MM.1S (cell line): ENCODE measurements around the gene BOLL.

ENCODE experiments used
- DNase-seq: peaks from one replicate; pipeline ENCODE4 v3.0.0-alpha.2; 2015
- H2AFZ ChIP-seq: fragments of 300-600 bp; sonication (generic); 2 replicates; pipeline ENCODE4 v1.6.0; 2016; ENCODE audit warnings: antibody characterized with exemption, low read length
- H3F3A ChIP-seq: fragments of 300-600 bp; sonication (generic); 2 replicates; pipeline ENCODE4 v1.6.1; 2016; ENCODE audit warnings: mild to moderate bottlenecking, antibody characterized with exemption, low read length, moderate library complexity, mixed read lengths; ENCODE audit not compliant: insufficient read depth
- H3K27ac ChIP-seq: fragments of 300-600 bp; sonication (generic); 2 replicates; pipeline ENCODE4 v1.5.1; 2016; ENCODE audit warnings: mild to moderate bottlenecking, low read length
- H3K27me3 ChIP-seq: fragments of 300-600 bp; sonication (generic); replicated peaks from 2 replicates; pipeline ENCODE4 v1.6.0; 2016; ENCODE audit warnings: low read length; ENCODE audit not compliant: insufficient read depth
- H3K36me3 ChIP-seq: fragments of 300-600 bp; sonication (generic); replicated peaks from 2 replicates; pipeline ENCODE4 v1.6.1; 2016; ENCODE audit warnings: mild to moderate bottlenecking, low read length, mixed read lengths; ENCODE audit not compliant: insufficient read depth
- H3K4me1 ChIP-seq: fragments of 300-600 bp; sonication (generic); 2 replicates; pipeline ENCODE4 v1.6.1; 2016; ENCODE audit warnings: low read length, mixed read lengths
- H3K4me2 ChIP-seq: fragments of 300-600 bp; sonication (generic); 2 replicates; pipeline ENCODE4 v1.6.0; 2016; ENCODE audit warnings: low read depth, low read length
- H3K4me3 ChIP-seq: fragments of 300-600 bp; sonication (generic); 2 replicates; pipeline ENCODE4 v1.5.1; 2016; ENCODE audit warnings: low read length, mixed read lengths
- H3K79me2 ChIP-seq: fragments of 300-600 bp; sonication (generic); 2 replicates; pipeline ENCODE4 v1.6.1; 2016; ENCODE audit warnings: mixed run types, low read length, mixed read lengths
- H3K9ac ChIP-seq: fragments of 300-600 bp; sonication (generic); 2 replicates; pipeline ENCODE4 v1.6.1; 2016; ENCODE audit warnings: low read length, mixed read lengths
- H3K9me2 ChIP-seq: fragments of 300-600 bp; sonication (generic); replicated peaks from 2 replicates; pipeline ENCODE4 v1.6.1; 2016; ENCODE audit warnings: mild to moderate bottlenecking, low read length, mixed read lengths; ENCODE audit not compliant: insufficient read depth
- H3K9me3 ChIP-seq: fragments of 300-600 bp; sonication (generic); replicated peaks from 2 replicates; pipeline ENCODE4 v1.6.1; 2016; ENCODE audit warnings: mild to moderate bottlenecking, low read length, mixed read lengths; ENCODE audit not compliant: insufficient read depth
- H4K20me1 ChIP-seq: fragments of 300-600 bp; sonication (generic); 2 replicates; pipeline ENCODE4 v1.6.1; 2016; ENCODE audit warnings: mild to moderate bottlenecking, low read length, moderate library complexity, mixed read lengths; ENCODE audit not compliant: insufficient read depth
- CTCF ChIP-seq: fragments of 300-600 bp; sonication (generic); IDR thresholded peaks from 2 replicates; pipeline ENCODE4 v1.5.1; 2016; ENCODE audit warnings: antibody characterized with exemption, low read length, mixed read lengths
- EZH2 ChIP-seq: fragments of 300-600 bp; sonication (generic); optimal IDR thresholded peaks from 2 replicates; pipeline ENCODE3; 2017; ENCODE audit warnings: low read depth, mild to moderate bottlenecking, antibody characterized with exemption, low read length, mixed read lengths
- EZH2phosphoT487 ChIP-seq: fragments of 300-600 bp; sonication (generic); IDR thresholded peaks from 2 replicates; pipeline ENCODE4 v1.6.1; 2018; ENCODE audit warnings: antibody characterized with exemption, low read length

The BOLL gene

DNA sequence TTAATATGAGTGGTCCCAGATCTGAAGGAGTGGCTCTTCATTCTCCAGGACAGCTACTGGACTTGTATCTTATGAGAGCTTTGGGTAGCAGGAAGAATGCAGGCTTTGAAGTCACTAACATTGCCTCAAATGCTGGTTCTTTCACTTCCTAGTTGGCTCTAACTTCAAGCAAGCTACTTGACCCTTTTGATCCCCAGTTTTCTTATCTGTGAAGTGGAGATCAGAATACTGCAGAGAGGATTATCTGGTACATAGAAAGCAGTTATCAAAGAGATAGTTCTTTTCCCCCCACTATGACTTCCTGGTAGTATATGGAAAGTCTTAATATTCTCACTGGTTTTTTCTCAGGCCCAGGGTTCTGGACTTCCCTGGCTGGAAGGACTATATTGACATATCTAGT is 15.9 kb upstream of the BOLL start:
- H3K79me2 ChIP-seq: no peaks in the 10 kb centered on the region
- no peak overlapping the region for H3K27ac ChIP-seq
- peaks cover 4% of the 10 kb centered on the region for H3K4me1 ChIP-seq
- no peaks in the 10 kb centered on the region for H3K9me3 ChIP-seq
- no peaks in the 10 kb centered on the region for H3K36me3 ChIP-seq
- no peaks in the 10 kb centered on the region for H3K9me2 ChIP-seq
- H3K4me3 ChIP-seq: no peak overlapping the region
- H3K9ac ChIP-seq: no peak overlapping the region
- H4K20me1 ChIP-seq: no peaks in the 10 kb centered on the region
- no peak overlapping the region for H2AFZ ChIP-seq
- TF ChIP-seq EZH2phosphoT487 (no peak), CTCF (no peak), EZH2 (no peak)
- no peaks in the 10 kb centered on the region for H3K27me3 ChIP-seq
- H3F3A ChIP-seq: no peaks in the 10 kb centered on the region
- no peak overlapping the region for H3K4me2 ChIP-seq
- DNase-seq: no peak

GRCh38 chr2:197800091-197800490 is 15.0 kb upstream of the BOLL start:
- Histone ChIP-seq H3K27ac (no peak overlapping the region), H3K79me2 (no peaks in the 10 kb centered on the region), H3K9ac (no peak overlapping the region), H3K4me3 (no peak overlapping the region), H3K9me2 (no peaks in the 10 kb centered on the region), H3K36me3 (no peaks in the 10 kb centered on the region), H2AFZ (no peak overlapping the region), H3K9me3 (no peaks in the 10 kb centered on the region), H3K4me2 (no peak overlapping the region), H3K27me3 (no peaks in the 10 kb centered on the region), H3K4me1 (no peaks in the 10 kb centered on the region), H4K20me1 (no peaks in the 10 kb centered on the region), H3F3A (no peaks in the 10 kb centered on the region)
- TF ChIP-seq CTCF (no peak), EZH2phosphoT487 (no peak), EZH2 (no peak)
- DNase-seq: no peak

- TF ChIP-seq EZH2: no peak
- TF ChIP-seq EZH2phosphoT487: no peak
- no peak for TF ChIP-seq CTCF
- no peaks in the 10 kb centered on the region for H3K9me2 ChIP-seq
- no peak for DNase-seq
- H3K79me2 ChIP-seq: no peaks in the 10 kb centered on the region
- H4K20me1 ChIP-seq: no peaks in the 10 kb centered on the region
- H3K27ac ChIP-seq: no peak overlapping the region
- H3F3A ChIP-seq: no peaks in the 10 kb centered on the region
- no peak overlapping the region for H3K4me3 ChIP-seq
- H3K36me3 ChIP-seq: no peaks in the 10 kb centered on the region
- H3K27me3 ChIP-seq: no peaks in the 10 kb centered on the region
- H3K4me2 ChIP-seq: no peak overlapping the region
- H3K9ac ChIP-seq: no peak overlapping the region
- H3K4me1 ChIP-seq: no peaks in the 10 kb centered on the region
- H2AFZ ChIP-seq: no peak overlapping the region
- no peaks in the 10 kb centered on the region for H3K9me3 ChIP-seq
These were observed 13.9 kb upstream of the BOLL start for GRCh38 chr2:197799068-197799467.
